SK-N-SH (cell line): ENCODE results near the gene ANKS1B. TPM values are rescaled to one million over a fixed set of nuclear protein-coding genes. Genes with fewer than 3 reads are reported as not detected.

Experiments used
- CTCF ChIA-PET: fragments of 300-600, 350-600 bp; formaldehyde crosslinking; extraction: SDS; loops from one replicate; lab custom pipeline; 2021; lab: Yijun Ruan, JAX
- POLR2A ChIA-PET: fragments of 350-600 bp; sonication (Branson Sonifier 250); formaldehyde crosslinking; extraction: SDS; loops from one replicate; lab custom pipeline; 2020; ENCODE audit warnings: antibody characterized with exemption, inconsistent platforms; lab: Yijun Ruan, JAX
- DNase-seq: peaks from one replicate; pipeline ENCODE4 v3.0.0; 2012
- H2AFZ ChIP-seq: fragments of 200-600 bp; sonication (generic); 2 replicates; pipeline ENCODE4 v1.8.1; 2016; ENCODE audit warnings: antibody characterized with exemption, mild to moderate bottlenecking, low read depth
- H3F3A ChIP-seq: fragments of 200-600 bp; sonication (generic); replicated peaks from 2 replicates; pipeline ENCODE3; 2016; ENCODE audit warnings: antibody characterized with exemption, mild to moderate bottlenecking; ENCODE audit not compliant: insufficient read depth
- H3K27ac ChIP-seq, 2 experiments: fragments of 200-500 bp in 1 of 2; fragments of 200-600 bp in 1 of 2; sonication (Bioruptor generic) in 1 of 2; sonication (generic), shearing (Covaris generic) in 1 of 2; 2 replicates each; pipeline versions ENCODE4 v1.5.1 to v1.6.1; 2014 to 2016; ENCODE audit warnings: low read depth in 2 of 2, inconsistent platforms in 1 of 2, low read length in 1 of 2, mild to moderate bottlenecking in 1 of 2, mixed read lengths in 1 of 2
- H3K27me3 ChIP-seq: fragments of 200-600 bp; sonication (generic), shearing (Covaris generic); 2 replicates; pipeline ENCODE4 v1.6.1; 2016; ENCODE audit warnings: mixed run types; ENCODE audit not compliant: insufficient read depth
- H3K36me3 ChIP-seq, 2 experiments: fragments of 200-500 bp in 1 of 2; fragments of 200-600 bp in 1 of 2; sonication (Bioruptor generic) in 1 of 2; sonication (generic) in 1 of 2; replicated peaks in 1 of 2; 2 replicates each; pipeline versions ENCODE3 to v1.5.1; 2014 to 2016; ENCODE audit warnings: low read length in 1 of 2, mild to moderate bottlenecking in 1 of 2; ENCODE audit not compliant: insufficient read depth in 2 of 2, control insufficient read depth in 1 of 2
- H3K4me1 ChIP-seq, 2 experiments: fragments of 200-500 bp in 1 of 2; fragments of 200-600 bp in 1 of 2; sonication (Bioruptor generic) in 1 of 2; sonication (generic), shearing (Covaris generic) in 1 of 2; 2 replicates each; pipeline versions ENCODE4 v1.5.1 to v1.6.1; 2014 to 2016; ENCODE audit warnings: low read depth in 1 of 2, low read length in 1 of 2, mixed run types in 1 of 2; ENCODE audit not compliant: insufficient read depth in 2 of 2, control insufficient read depth in 1 of 2
- H3K4me2 ChIP-seq: fragments of 200-600 bp; sonication (generic), shearing (Covaris generic); 2 replicates; pipeline ENCODE4 v1.6.1; 2017; ENCODE audit warnings: mixed run types
- H3K4me3 ChIP-seq, 2 experiments: fragments of 200-500 bp in 1 of 2; fragments of 200-600 bp in 1 of 2; sonication (Bioruptor generic) in 1 of 2; sonication (generic), shearing (Covaris generic) in 1 of 2; 2 replicates each; pipeline versions ENCODE4 v1.5.1 to v1.8.1; 2014 to 2016; ENCODE audit warnings: low read depth in 2 of 2, inconsistent platforms in 1 of 2, low read length in 1 of 2, mild to moderate bottlenecking in 1 of 2, mixed read lengths in 1 of 2, moderate library complexity in 1 of 2
- H3K79me2 ChIP-seq: fragments of 200-600 bp; sonication (generic); 2 replicates; pipeline ENCODE4 v1.8.1; 2017; ENCODE audit warnings: mild to moderate bottlenecking; ENCODE audit not compliant: insufficient read depth
- H3K9ac ChIP-seq: fragments of 200-600 bp; sonication (generic); 2 replicates; pipeline ENCODE4 v1.6.1; 2017; ENCODE audit warnings: mixed run types
- H3K9me2 ChIP-seq: fragments of 200-600 bp; sonication (generic); 2 replicates; pipeline ENCODE4 v1.6.1; 2017; ENCODE audit warnings: mixed run types
- H3K9me3 ChIP-seq: fragments of 200-600 bp; sonication (generic); 2 replicates; pipeline ENCODE4 v1.6.1; 2017; ENCODE audit warnings: mixed run types, mild to moderate bottlenecking, moderate library complexity
- H4K20me1 ChIP-seq: fragments of 200-600 bp; sonication (generic); 2 replicates; pipeline ENCODE4 v1.6.1; 2017; ENCODE audit warnings: mild to moderate bottlenecking, mixed run types; ENCODE audit not compliant: insufficient read depth
- CTCF ChIP-seq: fragments of 200-600 bp; sonication (generic); IDR thresholded peaks from 2 replicates; pipeline ENCODE4 v1.6.1; 2017; ENCODE audit warnings: antibody characterized with exemption, mild to moderate bottlenecking, moderate library complexity
- ELF1 ChIP-seq: IDR thresholded peaks from 2 replicates; pipeline ENCODE4 v1.4.0; 2012
- EP300 ChIP-seq, 2 experiments: IDR thresholded peaks; 2 replicates each; pipeline versions ENCODE4 v1.4.0 to v1.6.1; 2012; ENCODE audit warnings: borderline replicate concordance in 1 of 2, low read depth in 1 of 2, low read length in 1 of 2
- FOSL2 ChIP-seq: IDR thresholded peaks from 2 replicates; pipeline ENCODE4 v1.4.0; 2012; ENCODE audit warnings: low read depth, mild to moderate bottlenecking, moderate library complexity, borderline replicate concordance
- GABPA ChIP-seq: IDR thresholded peaks from 2 replicates; pipeline ENCODE4 v1.4.0; 2012; ENCODE audit warnings: low read depth, mild to moderate bottlenecking
- IRF3 ChIP-seq: fragments of 150-350 bp; IDR thresholded peaks from 2 replicates; pipeline ENCODE4 v1.6.1; 2016; ENCODE audit warnings: mild to moderate bottlenecking, low read depth, low read length
- MAX ChIP-seq: IDR thresholded peaks from 2 replicates; pipeline ENCODE4 v1.4.0; 2012; ENCODE audit warnings: low read depth
- RAD21 ChIP-seq: IDR thresholded peaks from 2 replicates; pipeline ENCODE4 v1.6.1; 2012; ENCODE audit warnings: mild to moderate bottlenecking, low read length
- RFX5 ChIP-seq: IDR thresholded peaks from 2 replicates; pipeline ENCODE4 v1.6.1; 2012; ENCODE audit warnings: mild to moderate bottlenecking, improper control_type of control experiment, low read length
- RXRA ChIP-seq: IDR thresholded peaks from 2 replicates; pipeline ENCODE4 v1.4.0; 2012; ENCODE audit warnings: low read depth, mild to moderate bottlenecking, borderline replicate concordance
- SMC3 ChIP-seq: IDR thresholded peaks from 2 replicates; pipeline ENCODE4 v1.6.1; 2012; ENCODE audit warnings: low read depth, low read length, improper control_type of control experiment
- TCF12 ChIP-seq: IDR thresholded peaks from 2 replicates; pipeline ENCODE4 v1.4.0; 2012
- USF2 ChIP-seq: fragments of 150-350 bp; IDR thresholded peaks from 2 replicates; pipeline ENCODE4 v1.6.1; 2017; ENCODE audit warnings: antibody characterized with exemption, low read length, low read depth, borderline replicate concordance
- WGBS: methylation state at CpG from one replicate; pipeline ENCODE4 v1.1.6; 2017; ENCODE audit warnings: low lambda C conversion rate; 5-methylcytosine and 5-hydroxymethylcytosine counted together
- polyA plus RNA-seq, 3 experiments: library from polyadenylated mRNA; depleted of rRNA; stranded (reverse); fragments of >200 nt; gene quantifications; 2 replicates each; pipeline ENCODE4 v1.2.3, GENCODE V29; 2012
- TF ChIP-seq, protein P1 (sequence below): IDR thresholded peaks from 2 replicates; pipeline ENCODE4; 2012
- TF ChIP-seq, protein P2 (sequence below): IDR thresholded peaks from 2 replicates; pipeline ENCODE4 v1.4.0; 2012; ENCODE audit warnings: low read depth, borderline replicate concordance

Gene ANKS1B
- polyA plus RNA-seq, 1 of the 3 experiments (the other 2 are of a cell fraction) = 1.8 TPM

GRCh38 chr12:98724384-98725155 lies 1260.2 kb downstream of the ANKS1B start:
- peaks cover 15% of the 10 kb centered on the region for H3F3A ChIP-seq
- ChIA-PET CTCF (interaction anchor here (0.7 to 2.9 kb wide), 6 partner anchors 12 to 274 kb away, joined by 3 to 15 read pairs (median 5); no protein-coding TSS in a partner anchor), POLR2A (no interaction called here)
- no peak overlapping the region for H3K4me3 ChIP-seq
- no peaks in the 10 kb centered on the region for H3K9me2 ChIP-seq
- H3K9ac ChIP-seq = no peak overlapping the region
- no peaks in the 10 kb centered on the region for H3K27me3 ChIP-seq
- no peaks in the 10 kb centered on the region for H4K20me1 ChIP-seq
- peaks cover 0 to 17% of the 10 kb centered on the region in 2 experiments; a peak in 2 of 4 replicates for H3K4me1 ChIP-seq
- H3K9me3 ChIP-seq = no peaks in the 10 kb centered on the region
- H3K36me3 ChIP-seq = peaks cover 41 to 59% of the 10 kb centered on the region in 2 experiments
- no peak for DNase-seq
- H3K4me2 ChIP-seq = no peak overlapping the region
- H2AFZ ChIP-seq = no peak overlapping the region
- TF ChIP-seq FOSL2 = no peak
- TF ChIP-seq ELF1 = no peak
- TF ChIP-seq SMC3 = no peak
- TF ChIP-seq TCF12 = no peak
- no peak for TF ChIP-seq CTCF
- no peak for TF ChIP-seq RFX5
- no peak for TF ChIP-seq IRF3
- no peak for TF ChIP-seq RXRA
- TF ChIP-seq, protein P1, sequence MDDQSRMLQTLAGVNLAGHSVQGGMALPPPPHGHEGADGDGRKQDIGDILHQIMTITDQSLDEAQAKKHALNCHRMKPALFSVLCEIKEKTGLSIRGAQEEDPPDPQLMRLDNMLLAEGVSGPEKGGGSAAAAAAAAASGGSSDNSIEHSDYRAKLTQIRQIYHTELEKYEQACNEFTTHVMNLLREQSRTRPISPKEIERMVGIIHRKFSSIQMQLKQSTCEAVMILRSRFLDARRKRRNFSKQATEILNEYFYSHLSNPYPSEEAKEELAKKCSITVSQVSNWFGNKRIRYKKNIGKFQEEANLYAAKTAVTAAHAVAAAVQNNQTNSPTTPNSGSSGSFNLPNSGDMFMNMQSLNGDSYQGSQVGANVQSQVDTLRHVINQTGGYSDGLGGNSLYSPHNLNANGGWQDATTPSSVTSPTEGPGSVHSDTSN = no peak
- no peak for TF ChIP-seq MAX
- TF ChIP-seq, protein P2, sequence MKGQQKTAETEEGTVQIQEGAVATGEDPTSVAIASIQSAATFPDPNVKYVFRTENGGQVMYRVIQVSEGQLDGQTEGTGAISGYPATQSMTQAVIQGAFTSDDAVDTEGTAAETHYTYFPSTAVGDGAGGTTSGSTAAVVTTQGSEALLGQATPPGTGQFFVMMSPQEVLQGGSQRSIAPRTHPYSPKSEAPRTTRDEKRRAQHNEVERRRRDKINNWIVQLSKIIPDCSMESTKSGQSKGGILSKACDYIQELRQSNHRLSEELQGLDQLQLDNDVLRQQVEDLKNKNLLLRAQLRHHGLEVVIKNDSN = no peak
- no peak for TF ChIP-seq EP300 (IDR thresholded peaks at IDR 0.05; ENCODE audit: borderline replicate concordance in 1 of 2, low read depth in 1 of 2, low read length in 1 of 2)
- no peak for TF ChIP-seq USF2
- TF ChIP-seq RAD21 = no peak
- TF ChIP-seq GABPA = no peak
- H3K27ac ChIP-seq = peak overlapping the region in 1 of 2 experiments; percentile 44; a peak in 1 of 4 replicates
- 88% methylated on average over 5 of the region's 5 CpGs for WGBS
- H3K79me2 ChIP-seq = no peaks in the 10 kb centered on the region
